SIG-M5 treated with dmso at 0.1 percent for 504 hours (cell line): ENCODE measurements around the gene NCOA6.
A peak's percentile ranks its signal among the peaks of the same experiment; 100 is the strongest.
"Not testable (repeated sequence)": the region's sequence is repeated elsewhere in the genome, so short reads cannot be mapped to it uniquely, and the experiment has no call there.

ENCODE experiments used
- DNase-seq: peaks from one replicate; lab custom pipeline; 2025; ENCODE audit not compliant: unreplicated experiment; lab: John Stamatoyannopoulos, UW

Gene NCOA6

DNA sequence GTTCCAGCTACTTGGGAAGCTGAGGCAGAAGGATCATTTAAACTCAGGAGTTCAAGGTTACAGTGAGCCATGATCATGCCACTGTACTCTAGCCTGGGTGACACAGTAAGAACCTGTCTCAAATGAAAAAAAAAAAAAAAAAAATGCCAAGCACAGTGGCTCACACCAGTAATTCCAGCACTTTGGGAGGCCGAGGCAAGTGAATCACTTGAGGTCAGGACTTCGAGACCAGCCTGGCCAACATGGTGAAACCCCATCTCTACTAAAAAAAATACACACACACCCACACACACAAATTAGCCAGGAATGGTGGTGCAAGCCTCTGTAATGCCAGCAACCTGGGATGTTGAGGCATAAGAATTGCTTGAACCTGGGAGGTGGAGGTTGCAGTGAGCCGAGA is 102.9 kb downstream of the NCOA6 start:
- not testable (repeated sequence) for DNase-seq

DNA sequence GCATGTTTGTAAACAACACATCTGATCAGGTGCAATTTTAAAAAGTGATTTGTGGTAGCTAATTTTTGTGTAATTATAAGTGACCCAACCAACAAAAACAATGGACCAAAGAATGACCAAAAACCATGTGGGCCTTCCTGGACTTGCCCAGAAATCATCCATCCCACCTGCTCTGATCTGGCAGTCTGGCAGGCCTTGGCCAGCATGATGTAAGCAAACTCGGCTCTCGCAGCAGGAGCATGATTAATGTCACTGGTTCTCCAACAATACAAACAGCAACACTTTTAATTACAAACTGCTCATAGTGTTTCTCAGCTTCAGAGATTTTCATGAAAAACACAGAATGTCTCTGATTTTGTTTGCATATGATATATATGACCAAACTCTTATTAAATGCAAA is 105.2 kb downstream of the NCOA6 start:
- DNase-seq = no peak

DNA sequence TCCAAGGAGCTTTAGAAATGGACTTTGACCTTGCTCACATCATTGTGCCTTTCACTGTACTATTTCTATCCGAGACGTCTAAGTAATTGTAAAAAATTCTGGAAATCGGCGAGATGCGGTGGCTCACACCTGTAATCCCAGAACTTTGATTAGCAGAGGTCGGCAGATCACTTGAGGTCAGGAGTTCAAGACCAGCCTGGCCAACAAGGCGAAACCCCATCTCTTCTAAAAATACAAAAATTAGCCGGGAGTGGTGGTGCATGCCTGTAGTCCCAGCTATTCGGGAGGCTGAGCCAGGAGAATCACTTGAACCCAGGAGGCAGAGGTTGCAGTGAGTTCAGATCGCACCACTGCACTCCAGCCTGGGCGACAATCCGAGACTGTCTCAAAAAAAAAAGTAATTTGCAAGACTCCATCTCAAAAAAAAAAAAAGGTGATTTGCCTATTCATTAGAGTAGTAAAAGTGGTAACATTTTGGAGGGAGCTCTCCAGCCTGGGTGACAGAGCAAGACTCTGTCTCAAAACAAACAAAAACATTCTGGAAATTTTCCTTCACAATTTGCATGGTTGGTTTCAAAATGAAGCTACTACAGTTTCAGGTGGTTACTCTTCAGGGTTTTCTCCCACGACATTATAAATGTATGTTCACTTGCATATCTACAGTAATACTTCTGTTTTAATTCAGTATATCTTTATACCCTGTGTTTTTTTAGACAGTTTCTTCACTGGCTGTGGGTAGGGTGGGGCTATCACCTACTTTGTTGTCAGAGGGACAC is 106.0 kb downstream of the NCOA6 start:
- DNase-seq = not testable (repeated sequence)

DNA sequence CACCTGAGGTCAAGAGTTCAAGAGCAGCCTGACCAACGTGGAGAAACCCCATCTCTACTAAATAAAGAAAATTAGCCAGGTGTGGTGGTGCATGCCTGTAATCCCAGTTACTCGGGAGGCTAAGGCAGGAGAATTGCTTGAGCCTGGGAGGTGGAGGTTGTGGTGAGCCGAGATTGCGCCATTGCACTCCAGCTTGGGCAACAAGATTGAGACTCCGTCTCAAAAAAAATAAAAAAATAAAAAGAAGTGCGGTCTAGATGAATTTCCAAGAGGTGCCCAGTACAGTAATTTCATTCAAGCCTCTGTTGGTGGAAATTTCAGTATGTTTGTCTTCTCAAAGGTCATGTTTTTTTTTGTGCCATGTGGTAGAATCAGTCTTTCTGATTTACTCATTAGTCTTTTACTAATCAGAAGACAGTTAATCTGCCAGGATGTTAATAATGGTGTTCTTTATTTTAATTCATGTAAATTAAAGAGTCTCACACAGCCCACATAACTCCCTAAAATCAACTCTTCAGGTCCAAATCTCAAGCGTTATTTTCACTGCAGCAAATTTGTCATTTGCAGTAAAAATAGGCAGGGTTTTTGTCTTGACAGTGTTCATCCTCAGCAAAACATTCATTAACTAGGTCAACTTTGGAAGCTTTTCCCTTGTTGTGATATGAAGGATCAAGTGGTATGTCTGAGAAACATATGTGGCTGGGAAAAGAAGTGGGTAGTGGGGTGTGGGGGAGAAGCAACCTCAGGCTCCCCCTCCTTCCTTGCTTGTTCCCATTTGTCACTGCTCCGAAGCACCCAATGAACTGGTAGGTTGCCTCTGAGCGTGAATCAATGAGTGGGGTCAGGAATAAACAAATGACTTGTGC is 108.0 kb downstream of the NCOA6 start:
- DNase-seq = no peak

DNA sequence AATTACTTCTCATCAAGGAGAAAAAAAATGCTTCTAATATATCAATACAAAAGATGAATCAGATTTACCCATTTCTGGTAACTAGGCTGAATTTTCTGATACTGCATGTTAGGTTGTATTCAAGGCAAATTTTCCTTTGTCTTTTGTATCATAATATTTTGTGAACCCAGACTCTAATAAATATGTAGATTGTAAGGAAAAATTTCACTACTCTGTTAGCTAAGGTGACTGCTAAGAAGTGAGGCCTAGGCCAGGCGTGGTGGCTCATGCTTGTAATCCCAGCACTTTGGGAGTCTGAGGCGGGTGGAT is 108.6 kb downstream of the NCOA6 start:
- DNase-seq = no peak

DNA sequence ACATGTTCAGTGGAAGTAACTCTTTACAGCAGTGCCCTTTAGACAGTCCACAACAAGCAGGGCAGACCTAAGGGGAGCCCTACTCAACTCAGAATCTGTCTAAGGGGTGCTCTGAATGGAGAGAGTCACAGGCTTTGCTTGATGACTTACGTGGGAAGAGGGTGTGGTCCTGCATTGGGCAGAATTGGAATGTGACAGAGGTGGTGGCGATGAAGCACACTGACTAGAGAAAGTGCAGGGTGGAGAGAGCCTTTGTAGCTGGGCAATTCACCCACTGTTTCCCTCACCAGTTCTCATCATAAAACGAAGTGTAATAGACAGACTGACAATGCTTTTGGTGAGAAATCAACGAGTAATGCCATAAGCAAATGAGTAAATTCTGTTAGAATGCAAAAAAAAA is 110.1 kb downstream of the NCOA6 start:
- DNase-seq = no peak

DNA sequence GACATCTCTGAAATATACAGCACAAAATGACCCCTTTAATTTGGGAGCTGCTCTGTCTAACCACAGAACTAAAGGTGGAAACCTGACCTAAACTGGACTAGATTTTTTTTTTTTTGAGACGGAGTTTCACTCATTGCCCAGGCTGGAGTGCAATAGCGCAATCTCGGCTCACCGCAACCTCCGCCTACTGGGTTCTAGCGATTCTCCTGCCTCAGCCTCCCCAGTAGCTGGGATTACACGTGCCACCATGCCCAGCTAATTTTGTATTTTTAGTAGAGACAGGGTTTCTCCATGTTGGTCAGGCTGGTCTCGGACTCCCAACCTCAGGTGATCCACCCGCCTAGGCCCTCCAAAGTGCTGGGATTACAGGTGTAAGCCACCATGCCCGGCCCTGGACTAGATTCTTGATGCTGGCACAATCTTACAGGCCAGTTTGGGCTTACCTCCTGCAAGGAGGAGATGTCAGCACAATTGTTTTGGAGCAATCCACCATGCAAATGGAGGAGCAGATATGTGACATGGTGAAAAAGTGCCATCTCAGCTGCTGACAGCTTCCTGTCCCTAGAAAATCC is 111.4 kb downstream of the NCOA6 start:
- not testable (repeated sequence) for DNase-seq

DNA sequence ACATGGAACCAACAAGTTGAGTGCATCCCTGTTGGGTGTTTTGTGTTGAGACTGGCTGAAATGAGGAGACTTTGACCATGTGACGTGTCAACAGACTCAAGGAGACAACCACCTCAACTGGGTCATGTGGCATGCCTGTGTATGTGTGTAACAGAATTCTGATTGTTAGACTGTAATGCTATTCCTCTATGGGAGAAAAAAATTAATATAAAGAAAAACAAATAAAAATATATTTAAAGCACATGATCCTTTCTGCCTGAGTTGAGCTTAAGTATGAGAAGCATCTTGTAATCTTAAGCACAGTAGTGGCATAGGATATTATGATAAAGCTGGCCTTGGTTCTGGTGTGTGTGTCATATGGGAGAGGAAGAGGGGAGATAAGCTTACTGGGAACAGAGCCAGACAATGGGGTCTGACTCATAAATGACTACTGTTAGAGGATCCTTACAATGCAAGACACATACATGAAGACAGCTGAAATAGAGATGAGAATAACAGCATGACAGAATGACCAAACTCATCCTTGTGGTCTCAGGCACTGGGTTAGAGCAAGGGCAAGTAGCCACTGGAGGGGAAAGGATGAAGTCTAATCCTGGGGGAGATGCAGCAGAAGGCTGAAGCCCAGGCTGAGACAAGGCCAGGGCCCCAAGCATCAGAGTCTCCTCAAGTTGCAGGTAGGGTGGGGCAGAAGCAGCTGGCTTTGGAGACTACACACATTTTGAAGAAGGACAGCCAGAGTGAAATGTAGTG is 112.1 kb downstream of the NCOA6 start:
- peak; percentile 21 for DNase-seq

DNA sequence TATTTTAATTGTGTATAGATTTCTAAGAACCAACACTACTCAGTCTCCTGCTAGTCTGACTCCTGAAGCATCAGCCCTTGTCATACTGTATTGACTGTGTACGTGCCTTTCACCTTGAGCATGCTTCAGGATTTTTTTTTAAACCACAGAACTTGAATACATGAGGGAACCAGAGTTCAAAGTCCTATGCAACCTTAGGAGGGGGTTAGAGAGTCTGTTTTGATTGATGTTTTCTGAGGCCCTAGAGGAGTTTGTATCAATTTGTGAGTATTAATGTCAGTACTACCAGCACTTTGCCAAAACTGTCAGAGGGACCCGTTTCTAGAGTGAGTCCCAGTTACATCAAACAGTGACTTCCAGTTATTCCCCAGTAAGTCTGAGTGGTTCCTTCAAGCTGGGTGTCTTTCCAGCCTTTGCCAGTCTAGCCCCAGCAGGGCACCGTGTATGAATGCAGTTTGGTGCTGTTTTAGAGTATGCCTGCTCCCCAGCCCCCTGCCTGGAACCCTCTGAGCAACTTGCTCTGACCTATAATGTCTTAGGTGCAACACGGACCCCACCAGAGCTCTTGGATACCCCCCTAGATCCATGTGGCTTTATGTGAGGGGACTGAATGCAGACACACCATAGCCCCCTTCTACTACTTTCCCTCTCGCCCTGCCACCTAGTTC is 112.8 kb downstream of the NCOA6 start:
- no peak for DNase-seq

DNA sequence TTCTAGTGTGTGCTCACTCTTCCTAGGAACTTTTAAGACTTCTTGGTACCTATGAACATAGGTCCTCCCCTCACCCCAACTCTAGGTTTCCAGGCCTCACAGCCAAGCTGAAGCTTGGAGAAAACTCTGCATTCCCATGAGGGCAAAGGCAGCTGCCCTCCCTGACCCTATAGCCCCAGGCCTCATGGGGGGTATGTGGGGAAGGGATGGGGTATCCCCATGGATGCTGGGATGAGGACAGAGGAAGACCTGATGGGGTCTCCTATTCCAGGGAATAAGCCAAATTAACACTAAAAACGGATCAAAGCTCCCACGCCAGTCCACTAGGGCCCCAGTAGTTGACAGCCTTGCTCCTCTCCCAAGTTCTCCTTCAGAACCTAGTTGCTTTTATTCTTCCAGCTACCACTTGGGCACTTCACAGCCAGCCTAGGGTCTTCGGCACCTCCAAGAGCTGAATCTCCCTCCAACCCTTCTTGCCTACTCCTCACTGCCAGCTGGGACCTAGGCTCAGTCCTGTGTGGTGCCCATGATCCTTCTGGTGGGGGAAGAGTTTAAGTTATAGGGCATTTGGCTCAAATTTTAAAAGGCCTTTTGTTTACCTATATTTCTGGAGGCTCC is 113.5 kb downstream of the NCOA6 start:
- no peak for DNase-seq

DNA sequence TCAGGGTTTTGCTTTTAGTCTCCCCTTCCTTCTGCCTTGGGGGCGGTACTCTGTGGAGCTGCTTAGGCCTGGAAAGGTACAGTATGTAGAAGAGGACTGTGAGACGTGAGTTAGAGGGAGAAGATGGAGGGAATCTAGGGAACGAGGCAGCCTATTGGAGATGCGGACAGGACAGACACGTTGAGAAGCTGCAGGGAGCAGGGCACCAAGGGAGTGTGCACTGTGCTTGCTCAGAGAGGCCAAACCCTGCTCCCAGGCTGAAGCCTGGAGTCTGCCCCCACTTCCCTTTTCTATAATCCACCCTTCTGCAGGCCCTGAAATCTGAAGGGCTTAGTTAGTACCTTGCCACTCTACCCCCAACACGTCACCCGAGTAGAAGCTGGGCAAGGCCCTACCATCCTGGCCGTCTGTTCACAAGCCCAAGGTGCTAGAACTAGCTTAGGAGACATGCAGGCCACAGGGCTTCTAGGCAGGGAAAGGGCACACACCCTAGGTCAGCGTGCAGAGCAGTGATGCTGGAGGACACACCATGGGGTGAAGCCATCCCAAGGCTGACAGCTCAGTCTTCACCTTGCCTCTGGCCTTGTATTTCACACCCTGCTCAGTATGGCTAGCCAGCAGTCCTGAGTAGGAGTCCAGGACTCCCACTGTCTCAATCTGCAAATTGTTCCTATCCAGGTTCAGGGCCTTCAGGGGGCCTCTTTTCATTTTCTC is 114.4 kb downstream of the NCOA6 start:
- DNase-seq = peak; percentile 35

DNA sequence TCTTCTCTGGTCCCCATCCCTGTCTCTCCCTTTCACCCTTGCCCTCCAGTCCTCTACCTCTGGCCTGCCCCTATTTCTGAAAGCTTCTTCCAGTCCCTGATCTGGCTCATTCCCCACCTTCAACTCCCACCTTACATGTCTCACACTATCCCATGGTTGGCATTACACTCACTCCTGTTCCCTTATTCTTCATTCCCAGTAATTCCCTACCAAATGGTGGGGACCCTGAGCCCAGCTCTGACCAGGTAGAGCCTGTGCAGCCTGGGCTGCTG is 114.9 kb downstream of the NCOA6 start:
- DNase-seq = no peak

DNA sequence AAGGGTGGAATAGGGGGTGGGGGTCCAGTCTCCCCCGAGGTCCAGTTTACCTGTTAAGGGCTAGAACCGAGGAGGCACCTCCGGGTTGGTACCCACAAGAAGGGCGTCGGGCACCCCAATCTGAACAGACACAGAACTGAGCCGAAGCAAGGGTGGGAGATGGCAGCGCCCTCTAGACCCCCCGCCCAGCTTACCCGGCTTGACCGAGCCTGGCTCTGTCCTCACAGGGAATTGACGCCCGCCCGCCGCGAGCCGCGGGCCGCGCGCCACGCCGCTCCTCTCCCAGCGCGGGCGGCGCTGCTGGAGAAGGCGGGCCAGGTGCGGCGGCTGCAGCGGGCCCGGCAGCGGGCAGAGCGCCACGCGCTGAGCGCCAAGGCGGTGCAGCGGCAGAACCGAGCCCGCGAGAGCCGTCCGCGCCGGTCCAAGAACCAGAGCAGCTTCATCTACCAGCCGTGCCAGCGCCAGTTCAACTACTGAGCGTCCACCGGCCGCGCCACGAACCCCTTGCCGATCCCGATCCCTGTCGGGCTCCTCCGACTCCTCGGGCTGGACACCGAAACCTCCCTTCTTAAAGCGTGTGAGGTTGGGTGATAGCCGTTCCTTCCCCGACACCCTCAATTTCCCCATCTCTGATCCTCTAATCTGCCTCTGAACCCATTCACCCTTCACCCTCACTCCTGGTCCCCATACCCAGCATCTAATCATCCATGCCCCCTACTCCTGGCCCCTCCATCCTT is 115.5 kb downstream of the NCOA6 start:
- peak; percentile 71 for DNase-seq

DNA sequence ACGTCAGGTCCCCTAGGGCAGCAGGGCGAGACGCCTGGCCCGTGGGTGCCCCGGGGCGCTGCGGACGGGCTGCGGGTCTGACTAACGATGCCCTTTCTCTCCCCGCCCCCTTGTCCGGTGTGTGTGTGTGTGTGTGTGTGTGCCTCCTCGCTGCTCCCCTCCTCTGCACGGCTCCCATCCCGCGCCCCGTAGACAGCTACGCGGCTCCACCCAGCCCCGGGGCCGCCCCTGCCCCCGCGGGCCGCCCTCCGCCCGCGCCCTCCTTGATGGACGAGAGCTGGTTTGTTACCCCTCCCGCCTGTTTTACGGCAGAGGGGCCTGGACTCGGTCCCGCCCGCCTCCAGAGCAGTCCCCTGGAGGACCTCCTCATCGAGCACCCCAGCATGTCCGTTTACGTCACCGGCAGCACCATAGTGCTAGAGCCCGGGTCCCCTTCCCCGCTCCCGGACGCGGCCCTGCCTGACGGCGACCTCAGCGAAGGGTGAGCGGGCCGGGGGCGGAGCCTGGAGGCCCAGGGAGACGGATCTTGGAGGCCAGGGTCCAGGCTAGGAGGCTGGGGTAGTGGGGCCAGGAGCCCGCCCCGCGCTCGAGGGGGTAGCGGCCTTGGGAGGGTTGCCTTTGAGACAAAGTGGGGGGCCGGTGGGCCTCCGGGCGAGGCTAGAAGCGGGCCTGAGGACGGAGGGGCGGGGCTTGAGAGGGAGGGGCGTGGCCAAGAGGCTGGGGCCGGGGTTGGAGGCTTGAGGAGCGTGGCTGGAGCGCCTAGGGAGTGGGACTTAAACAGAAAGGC is 116.2 kb downstream of the NCOA6 start:
- peak; percentile 76 for DNase-seq

DNA sequence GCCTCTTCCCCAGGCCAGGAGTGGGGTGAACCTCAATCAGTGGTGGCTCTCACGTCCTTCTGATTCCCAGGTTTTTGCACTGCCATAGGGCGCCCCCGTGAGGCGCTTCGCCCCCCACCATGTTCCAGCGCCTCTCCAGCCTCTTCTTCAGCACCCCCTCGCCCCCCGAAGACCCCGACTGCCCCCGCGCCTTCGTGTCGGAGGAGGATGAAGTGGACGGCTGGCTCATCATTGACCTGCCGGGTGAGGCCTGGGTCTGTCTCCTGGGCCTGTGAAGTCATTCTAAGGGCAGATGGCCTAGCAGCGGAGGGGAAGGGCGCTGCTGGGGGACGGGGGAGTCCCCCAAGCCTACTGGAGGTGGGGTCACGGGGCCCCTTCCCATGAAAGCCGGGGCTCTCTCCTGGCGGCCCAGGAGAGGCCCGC is 116.8 kb downstream of the NCOA6 start:
- DNase-seq = peak; percentile 29

DNA sequence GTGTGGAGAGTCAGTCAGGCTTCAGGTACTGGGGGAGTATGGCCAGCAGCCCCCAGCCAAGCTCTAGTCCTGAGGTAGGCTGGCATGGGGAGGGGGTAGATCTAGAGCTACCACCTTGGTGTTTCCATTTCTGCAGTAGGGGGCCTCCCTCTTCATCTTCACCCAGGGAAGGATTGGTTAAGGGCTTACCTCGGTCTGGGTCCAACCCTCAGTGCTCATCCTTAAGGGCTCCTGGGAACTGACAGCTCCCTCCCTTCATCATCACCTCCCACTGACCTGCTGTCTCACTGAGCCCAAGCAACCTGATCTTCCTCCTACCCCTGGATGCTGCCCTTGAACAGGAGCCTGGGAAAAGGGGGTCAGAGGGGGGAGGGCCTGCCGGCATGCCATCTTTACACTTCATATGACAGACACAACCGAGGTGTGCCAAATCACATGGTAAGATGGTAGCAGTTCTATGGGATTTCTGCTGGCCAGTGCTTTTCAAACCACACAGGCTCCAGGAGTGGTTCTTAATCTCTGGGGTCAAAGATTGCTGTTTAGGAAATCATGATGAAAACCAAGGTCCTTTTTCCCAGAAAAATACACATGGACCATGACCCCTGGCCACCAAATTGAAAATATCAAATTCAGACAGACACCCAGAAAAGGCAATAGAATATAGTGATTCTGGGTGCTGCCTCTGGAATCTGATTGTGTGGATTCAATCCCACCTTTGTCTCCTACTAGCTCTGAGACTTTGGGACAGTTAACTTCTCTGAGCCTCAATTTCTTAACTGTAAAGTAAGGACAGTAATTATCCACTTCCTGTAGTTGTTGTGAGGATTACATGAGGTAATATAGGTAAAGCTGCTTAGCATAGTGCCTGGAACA is 118.3 kb downstream of the NCOA6 start:
- DNase-seq = no peak

DNA sequence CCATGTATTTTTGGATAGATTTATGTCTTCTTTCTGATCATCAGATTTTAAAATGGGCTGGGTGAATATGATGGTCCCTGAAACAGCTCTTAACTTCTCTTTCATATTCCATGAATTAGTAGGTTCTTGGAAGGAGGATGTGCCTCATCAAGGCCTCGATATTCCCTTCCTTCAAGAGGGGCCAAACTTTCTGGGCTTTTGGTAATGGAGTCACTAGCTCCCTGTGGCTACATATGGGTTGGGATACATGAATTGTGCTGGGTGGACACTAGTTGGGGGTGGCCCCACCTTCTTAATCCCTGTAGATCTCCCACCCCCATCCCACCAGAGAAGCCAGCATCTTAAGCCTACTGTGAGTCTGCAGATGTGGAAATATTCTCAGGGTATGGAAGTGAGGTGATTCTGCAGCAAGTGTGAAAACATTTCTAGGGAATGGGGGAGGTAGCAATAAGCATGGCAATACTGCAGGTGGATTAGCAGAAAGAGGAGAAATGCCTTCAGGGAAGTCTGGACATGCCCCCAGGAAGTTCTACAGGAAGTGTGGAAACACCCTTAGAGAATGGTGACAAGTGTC is 119.1 kb downstream of the NCOA6 start:
- DNase-seq = no peak
